HG02884 (cell line): ENCODE measurements around the gene CCDC57.
"Not testable (repeated sequence)": the region's sequence is repeated elsewhere in the genome, so short reads cannot be mapped to it uniquely, and the experiment has no call there.

Source experiments
- ATAC-seq: cut with Tn5 transposase; IDR thresholded peaks from one replicate; pipeline ENCODE4 v1.9.1; 2021; ENCODE audit warnings: mild to moderate bottlenecking, moderate library complexity; ENCODE audit not compliant: unreplicated experiment

The CCDC57 gene

DNA sequence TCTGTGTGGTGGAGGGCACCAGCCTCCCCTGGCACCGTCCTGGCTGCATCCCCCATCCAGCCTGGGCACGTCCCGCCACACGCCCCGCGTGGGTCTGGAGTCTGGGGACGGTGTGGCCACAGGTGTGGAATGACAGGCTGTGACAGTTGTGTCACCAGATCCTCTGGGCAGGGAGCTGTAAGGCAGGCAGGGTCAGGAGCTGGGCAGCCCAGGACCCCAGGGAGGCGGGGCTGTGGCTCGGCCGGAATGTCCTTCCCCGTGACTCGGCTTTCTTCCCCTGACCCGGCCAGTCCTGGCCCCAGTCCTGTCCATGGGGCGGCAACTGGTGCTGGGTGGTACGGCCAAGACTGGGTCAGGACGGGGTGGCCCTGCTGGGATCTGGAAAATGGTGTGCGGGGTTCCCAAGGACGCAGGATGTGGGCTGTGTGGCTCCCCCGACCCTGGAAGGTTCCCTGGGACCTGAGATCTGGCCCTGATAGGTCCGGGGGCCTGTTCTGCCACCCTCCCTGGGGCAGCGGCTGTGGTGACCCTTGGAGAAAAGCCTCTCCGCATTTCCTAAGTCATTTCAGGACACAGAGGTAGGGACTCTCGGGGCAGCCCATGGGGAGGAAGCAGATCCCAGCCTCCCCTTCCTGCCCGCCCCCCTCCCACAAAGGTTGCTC is 12.9 kb upstream of the CCDC57 start:
- ATAC-seq, result no peak

DNA sequence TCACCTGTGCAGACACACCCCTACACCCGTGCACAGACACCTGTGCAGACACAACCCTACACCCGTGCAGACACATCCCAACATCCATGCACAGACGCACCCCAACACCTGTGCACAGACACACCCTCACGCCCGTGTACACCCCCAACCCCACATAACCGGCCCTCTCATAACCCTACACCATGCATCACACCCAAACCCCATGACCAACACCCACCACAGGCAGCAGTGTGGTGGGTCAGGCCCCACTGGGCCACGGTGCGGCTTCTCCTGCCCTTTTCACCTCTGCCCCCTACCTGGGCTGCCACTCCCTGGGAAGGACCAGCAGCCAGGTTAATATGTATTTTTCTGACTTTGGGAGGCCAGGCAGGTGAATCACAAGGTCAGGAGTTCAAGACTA is 12.0 kb upstream of the CCDC57 start:
- no peak for ATAC-seq

DNA sequence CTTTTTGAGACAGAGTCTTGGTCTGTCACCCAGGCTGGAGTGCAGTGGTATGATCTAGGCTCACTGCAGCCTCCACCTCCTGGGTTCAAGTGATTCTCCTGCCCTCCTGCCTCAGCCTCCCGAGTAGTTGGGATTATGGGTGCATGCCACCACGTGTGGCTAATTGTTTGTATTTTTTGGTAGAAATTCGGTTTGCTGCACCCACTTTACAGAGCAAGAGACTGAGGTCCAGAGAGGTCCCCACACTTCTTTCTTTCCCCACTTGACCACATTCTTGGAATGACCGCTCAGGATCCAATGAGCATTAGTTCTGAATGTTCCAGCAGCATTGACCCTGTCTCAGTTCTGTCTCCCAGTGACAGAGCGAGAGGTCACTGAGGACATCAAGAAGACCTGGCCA is 10.9 kb upstream of the CCDC57 start:
- no peak for ATAC-seq

DNA sequence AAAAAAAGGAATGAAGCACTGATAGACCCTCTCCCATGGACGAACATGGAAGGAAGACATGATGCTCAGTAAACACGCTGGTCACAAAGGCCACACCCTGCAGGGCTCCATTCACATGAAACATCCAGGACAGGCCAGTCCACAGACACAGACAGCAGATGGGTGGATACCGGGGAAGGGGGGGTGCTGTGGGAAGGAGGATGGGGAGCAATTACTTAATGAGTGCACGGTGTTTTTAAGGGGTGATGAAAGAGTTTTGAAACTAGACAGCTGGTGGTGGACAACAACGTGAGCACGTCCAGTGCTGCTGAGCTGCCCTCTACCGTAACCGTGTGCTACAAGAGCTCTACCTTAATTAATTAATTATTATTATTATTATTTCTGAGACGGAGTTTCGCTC is 10.2 kb upstream of the CCDC57 start:
- no peak for ATAC-seq

DNA sequence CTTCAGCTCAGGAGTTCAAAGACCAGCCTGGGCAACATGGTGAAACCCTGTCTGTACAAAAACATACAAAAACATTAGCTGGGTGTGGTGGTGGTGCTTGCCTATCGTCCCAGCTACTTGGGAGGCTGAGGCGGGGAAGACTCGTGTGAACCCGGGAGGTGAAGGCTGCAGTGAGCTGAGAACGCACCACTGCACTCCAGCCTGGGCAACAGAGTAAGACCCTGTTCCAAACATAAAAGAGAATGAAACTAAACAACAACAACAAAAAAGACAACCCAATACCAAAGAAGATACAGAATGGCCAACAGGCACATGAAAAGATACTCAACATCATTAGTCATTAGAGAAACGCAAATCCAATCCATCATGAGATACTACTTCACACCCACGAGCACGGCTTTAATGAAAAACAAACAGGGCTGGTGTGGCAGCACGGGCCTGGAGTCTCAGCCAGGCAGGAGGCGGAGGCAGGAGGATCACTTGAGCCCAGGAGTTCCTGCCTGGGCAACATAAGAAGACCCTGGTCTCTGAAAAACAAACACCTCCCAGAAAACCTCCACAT is 8.8 kb upstream of the CCDC57 start:
- no peak for ATAC-seq

DNA sequence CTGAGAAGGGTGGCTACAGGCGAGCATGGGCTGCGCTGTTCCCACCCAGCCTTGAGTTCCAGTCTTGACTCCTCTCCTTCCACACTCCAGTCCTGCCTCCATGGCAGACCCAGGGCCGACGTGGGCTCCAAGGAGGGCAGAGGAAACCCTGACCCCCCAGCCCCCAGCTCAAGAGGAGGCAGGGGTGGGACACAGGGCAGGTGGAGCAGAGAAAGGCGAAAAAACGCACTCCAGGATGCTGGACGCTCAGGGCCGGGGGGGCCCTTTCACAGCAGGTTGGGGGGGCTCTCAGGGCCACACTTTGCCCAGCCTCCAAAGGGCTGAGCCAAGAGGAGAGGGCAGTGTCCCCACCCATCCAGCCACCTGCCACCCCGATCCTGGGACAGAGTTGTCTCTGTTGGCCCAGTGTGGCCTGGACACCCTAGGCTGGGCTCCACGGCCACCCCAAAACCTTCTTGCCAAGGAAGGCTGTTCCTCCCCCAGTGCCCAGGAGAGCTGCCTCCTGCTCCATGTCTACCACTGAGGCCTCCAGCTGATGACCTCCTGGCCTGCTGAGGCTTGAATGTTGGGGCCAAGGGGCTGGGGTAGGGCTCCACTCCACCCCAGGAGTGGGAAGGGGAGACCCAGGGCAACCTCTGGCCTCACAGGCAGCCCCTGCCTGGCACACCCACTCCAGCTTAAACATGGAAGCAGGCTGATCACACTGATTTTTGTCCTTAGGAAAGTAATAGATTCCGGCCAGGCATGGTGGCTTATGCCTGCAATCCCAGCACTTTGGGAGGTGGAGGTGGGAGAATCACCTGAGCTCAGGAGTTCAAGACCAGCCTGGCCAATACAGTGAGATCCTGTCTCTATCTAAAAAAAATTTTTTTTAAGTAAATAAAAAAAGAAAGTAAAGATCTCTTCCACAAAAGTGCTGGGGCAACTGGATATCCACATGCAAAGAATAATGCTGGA is 7.4 kb upstream of the CCDC57 start:
- ATAC-seq, result no peak

DNA sequence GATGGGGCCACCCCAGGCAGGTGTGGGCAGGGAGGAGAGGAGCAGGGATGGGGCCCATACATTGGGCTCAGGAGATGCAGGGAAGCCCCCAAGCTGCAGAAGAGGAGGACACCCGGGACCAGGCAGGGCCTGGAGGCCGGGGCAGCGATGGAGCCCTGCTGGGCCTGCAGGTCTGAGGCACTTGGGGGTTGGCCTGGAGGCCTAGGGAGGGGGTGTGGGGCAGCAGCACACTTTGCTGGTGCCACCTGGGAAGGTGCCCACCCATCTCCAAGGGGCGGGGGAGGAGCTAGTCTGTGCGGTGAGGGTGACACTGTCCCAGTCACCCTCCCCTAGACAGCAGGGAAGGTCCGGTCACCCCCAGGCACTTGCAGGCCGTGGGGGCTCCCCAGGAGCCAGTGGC is 6.4 kb upstream of the CCDC57 start:
- no peak for ATAC-seq

DNA sequence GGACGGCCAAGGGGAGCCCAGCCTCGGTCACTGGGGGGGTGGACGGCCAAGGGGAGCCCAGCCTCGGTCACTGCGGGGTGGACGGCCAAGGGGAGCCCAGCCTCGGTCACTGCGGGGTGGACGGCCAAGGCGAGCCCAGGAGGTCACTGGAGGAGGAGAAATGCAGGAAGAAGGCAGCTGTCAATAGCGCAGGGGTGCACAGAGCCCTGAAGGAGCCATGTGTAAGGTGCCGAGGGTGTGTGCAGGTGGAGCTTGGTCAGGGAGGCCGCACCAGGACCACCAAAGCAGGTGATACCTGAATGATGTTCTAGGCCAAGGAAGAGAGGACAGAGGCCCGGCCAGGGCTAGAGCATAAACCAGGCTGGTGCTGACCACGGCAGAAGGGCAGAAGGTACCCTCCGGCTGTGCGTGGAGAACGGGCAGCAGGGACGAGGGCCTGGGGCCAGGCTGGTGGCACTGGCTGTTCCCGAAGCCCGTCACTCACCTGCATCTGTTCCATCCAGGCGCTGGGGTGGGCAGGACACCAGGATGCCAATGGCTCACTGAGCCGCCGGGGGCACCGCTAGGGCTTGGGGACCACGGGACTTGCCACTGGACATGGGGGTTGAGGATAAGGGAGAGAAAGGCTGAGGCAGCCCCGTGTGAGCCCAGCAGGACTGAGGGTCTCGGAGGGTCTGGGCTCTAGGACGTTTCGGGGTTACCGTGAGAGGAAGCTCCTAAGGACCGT is 5.9 kb upstream of the CCDC57 start:
- no peak for ATAC-seq

DNA sequence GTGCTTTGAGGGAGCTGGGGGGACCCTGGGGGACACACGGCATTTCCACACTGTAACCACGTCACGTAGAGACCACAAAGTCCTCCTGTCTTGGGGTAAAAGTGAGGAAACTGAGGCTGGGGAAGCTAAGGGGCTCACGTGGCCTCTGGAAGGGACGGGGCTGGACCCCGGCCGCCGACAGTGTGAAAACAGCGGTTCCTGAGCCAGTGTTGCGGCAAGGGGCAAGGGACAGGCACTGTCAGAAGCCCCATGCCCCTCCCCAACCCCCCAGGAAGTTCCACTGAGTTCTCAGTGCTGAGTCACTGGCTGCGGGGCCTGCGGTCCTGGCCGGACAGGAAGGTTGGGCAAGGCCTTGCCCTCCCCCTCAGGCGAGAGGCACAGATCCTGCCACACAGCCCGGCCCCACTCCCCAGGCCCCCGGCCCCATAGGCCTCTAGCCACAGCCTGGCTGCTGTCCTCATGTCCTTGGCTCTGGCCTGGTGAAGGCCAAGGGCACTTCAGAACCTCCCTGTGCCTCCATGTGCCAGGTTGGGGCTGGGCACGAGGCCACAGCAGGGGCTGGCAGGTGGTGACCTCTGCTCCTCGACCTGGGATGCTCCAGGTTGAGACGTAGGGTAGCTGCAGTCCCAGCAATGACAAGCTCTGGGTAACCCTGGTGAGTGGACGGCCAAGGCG is 5.0 kb upstream of the CCDC57 start:
- no peak for ATAC-seq

DNA sequence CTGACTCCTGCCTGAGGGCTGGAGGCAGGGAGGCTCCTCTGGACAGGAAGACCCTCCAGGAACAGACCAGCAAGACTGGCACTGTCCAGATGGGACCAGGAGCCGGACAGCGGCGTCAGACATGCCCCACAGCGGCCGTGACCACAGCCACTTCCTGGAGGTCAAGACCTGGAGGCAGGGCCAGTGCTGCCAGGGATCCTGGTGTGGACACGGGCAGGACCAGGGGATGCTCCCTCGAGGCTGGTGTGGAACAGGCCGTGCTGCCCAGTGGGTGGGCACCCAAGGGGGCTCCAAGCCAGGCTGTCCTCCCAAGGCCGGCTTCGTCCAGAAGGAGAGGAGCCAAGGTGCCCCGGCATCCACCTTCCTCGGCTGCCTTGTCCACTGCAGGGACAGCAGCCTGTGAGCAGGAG is 4.5 kb upstream of the CCDC57 start:
- no peak for ATAC-seq

DNA sequence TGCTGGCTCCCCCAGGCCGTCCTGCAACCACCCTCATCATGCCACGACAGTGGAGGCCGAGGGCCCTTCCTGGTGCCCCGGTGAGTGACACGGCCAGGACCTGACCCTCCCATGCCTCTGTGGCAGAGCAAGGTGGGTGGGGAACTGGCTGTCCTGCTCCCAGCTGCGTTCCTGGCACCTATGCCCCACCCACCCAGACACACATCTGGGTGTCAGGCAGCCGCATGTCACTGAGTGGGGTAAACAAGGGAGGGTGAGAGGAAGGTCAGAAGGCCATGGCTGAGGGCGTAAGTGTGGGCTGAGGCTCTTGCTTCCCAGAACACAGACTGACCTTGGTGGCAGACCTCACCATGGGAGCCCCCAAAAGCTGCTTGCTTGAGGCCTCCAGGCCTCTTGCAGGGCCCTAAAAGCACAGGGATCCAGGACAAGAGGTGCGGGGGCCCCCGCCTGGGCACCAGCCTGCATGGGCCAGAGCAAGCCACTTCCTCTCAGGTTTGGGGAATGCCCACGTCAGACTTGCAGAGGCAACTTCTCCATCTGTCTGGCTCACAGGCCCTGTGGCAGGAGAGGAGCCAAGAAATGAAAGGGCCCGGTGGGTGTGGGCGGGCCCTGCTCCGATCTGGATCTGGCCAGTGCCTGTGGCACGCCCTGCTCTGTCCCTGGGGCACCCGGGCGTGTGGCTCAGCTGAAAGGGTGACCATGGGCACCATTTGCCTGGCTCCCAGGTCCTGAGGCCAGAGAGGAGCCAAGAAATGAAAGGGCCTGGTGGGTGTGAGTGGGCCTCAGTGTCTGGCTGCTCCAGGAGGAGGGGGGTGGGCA is 3.9 kb upstream of the CCDC57 start:
- no peak for ATAC-seq

DNA sequence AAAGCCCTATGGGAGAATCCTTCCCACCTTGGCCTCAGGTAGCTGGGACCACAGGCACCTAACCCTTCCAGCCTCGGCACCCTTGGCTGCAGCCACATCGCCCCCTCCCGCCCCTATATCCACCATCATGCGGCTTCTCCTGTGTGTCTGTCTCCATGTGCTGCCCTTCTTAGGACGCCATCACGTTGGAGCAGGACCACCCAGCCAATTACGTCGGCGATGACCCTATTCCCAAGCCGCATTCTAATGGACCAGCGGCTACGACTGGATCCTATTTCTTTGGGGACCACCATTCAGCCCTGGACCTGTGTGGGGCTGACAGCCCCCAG is 3.3 kb upstream of the CCDC57 start:
- ATAC-seq, result no peak

DNA sequence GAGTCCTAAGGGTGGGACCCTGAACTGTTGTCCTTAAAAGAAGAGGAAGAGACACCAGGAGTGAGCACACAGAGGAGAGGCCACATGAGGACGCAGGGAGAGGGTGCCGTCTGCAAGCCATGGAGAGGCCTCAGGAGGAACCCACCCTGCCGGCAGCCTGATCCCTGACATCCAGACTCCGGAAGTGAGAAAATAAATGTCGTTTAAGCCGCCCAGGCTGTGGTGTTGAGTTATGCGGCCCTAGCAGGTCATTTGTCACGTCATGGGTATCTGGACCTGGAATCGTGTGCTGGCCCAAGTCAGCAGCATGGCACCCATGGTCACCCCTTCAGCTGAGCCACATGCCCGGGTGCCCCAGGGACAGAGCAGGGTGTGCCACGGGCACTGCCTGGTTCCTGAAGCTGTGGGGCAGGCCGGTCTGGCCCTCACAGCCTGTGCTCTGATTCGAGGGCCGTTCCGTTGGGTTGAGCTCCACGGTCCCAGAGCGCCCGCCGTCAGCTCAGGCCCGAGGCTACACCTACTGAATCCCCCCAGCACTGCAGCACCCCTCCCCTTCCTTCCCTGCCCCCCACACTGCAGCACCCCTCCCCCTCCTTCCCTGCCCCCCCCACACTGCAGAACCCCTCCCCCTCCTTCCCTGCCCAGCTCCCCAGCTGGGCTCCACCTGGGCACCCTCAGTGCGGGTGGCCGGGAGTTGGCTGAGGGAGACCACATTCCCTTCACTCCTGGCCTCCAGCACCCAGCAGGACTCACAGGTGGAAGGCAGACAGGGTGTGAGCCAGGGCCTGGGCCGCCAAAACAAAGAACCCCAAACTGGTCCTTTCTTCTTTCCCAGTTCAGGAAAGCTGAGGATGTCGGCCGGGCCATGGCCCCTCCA is 2.7 kb upstream of the CCDC57 start:
- ATAC-seq, result no peak

DNA sequence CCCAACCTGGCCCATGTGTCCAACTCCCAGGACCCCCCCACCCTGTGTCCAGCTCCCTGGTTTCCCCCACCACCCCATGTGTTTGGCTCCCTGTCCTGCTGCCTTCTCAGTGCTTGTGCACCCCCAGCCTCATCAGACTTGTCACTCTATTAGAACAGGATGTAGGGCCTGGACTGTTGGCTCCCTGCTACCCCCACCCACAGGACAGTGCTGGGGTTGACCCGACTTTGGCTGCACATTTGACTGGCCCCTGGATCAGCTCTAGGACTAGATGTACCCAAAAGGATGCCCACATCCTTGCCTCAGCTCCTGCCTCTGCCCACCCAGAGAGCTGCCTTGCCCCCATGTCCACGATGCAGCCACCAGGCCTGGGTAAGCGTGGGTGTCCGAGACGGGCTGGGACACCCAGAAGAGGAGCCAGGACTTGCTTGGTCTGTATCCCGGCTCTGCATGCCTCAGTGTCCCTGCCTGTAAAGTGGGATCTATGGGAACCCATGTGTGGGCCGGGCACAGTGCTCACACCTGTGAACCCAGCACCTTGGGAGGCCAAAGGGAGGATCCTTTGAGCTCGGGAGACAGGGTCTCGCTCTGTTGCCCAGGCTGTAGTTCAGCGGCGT is 1.5 kb upstream of the CCDC57 start:
- ATAC-seq, result no peak

DNA sequence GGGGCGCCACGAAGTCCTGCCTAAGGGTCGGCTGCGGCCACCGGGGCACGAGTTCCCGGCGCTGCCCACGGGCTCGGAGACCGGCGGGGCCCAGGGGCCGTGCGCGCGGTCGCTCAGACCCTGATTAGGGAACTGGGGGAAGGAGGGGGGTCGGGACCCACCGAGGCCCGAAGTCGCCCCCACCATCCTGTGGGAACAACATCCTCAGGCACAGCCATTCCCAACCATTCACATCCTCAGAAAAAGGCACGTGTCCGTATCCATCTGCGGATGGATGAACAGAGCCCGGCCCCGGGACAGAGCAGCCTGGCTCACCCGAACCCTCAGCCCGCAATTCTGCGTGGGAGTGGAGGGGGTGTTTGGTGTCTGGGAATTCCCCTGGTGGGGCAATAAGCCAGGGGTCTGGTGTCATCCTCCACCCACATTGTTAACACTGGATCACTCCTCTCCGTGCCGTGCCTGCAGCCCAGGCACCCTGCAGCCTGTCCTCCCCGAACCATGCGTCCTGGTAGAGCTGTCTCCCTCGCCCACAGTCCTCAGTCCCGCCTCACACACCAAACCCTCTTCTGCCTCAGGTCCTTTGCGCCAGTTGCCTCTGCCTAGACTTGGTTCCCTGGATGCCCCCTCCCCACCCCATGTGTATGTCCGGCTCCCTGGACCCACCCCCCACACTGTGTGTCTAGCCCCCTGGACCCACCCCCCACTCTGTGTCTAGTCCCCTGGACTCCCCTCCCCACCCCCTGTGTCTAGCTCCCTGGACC is 789 bp upstream of the CCDC57 start:
- ATAC-seq, result no peak

DNA sequence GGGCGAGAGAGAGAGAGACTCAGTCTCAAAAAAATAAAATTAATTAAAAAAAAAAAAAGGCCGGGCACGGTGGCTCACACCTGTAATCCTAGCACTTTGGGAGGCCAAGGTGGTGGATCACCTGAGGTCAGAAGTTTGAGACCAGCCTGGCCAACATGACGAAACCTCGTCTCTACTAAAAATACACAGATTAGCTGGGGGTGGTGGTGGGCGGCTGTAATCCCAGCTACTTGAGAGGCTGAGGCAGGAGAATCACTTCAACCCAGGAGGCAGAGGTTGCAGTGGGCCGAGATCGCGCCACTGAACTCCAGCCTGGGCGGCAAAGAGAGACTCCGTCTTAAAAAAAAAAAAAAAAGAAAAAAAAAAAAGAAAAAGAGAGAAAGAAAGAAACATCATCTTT is 2.0 kb downstream of the CCDC57 start:
- not testable (repeated sequence) for ATAC-seq

DNA sequence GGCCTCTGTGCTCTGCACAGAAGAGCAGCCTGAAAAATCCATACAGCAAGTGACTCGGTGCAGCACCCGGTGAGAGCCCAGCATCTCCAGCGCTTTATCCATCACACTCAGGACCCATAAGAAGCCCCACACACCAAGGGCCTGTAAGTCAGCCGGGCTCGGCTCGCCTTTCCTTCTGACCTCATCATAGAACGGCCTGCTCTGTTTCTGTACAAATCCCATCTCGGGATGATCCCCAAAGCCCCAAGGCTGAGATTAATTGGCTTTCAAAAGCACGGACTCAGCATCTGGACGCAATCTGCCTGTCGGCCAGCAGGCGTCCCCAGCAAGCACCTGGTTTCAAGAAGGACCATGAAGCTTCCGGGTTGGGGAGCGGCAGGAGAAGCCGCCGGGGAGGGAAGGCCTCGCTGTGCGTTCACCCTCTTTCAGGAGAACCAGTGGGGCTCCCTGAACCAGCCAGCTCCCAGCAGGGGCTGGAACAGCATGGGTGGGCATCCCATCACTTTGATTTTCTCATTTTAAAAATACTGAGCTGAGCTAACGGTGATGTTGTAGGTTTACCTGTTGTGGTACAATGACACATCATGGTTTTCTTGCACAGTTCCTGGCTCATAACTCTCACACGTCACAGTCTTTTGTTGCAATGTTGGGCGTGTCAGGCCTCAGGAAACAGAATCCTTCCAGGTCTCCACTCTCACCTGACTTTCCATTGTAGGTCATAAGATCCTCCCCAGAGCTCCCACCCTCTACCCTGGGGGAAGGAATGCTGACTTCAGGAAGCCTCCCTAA is 6.7 kb downstream of the CCDC57 start:
- ATAC-seq, result no peak
